ENCODE results near the gene SLC39A9.

SLC39A9 gene

GRCh38 chr14:69505338-69506240 lies 107.1 kb downstream of the SLC39A9 start:
- no peak for DNase-seq

- no peak for DNase-seq
Measured at GRCh38 chr14:69506241-69506595, 107.7 kb downstream of the SLC39A9 start.
